HG03060 (cell line): Measurements from ENCODE around the gene PAGR1.

Experiments used
- ATAC-seq: cut with Tn5 transposase; IDR thresholded peaks from one replicate; pipeline ENCODE4 v1.9.1; 2021; ENCODE audit warnings: low read depth, moderate number of reproducible peaks; ENCODE audit not compliant: unreplicated experiment

The PAGR1 gene

DNA sequence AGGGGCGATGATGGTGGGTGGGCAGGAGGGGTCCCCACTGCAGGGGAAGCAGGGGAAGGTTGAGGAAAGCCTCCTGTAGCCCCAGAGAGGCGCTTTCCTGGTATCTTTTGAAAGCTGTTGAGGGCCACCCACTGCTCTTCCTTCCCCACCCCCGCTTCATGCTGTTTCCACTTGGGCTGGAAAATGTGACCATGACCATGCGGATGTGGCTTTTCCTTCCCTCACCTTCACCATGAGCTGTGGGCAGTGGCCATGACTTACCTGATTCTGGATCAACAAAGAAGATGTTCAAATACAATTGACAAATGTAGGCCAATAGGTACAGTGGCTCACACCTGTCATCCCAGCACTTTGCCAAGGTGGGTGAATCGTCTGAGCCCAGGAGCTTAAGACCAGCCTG, 18.1 kb downstream of the PAGR1 start:
- ATAC-seq = no peak

DNA sequence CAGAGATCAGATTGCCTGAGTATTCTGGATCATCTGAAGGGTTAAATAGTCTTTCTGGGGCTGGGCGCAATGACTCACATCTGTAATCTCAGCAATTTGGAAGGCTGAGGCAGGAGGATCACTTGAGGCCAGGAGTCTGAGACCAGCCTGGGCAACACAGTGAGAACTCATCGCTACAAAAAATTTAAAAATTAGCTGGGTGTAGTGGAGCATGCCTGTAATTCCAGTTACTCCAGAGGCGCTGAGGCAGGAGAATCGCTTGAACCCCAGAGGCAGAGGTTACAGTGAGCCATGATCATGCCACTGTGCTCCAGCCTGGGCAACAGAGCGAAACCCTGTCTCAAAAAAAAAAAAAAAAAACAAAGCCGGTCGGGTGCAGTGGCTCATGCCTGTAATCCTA, 20.0 kb downstream of the PAGR1 start:
- ATAC-seq = no peak

DNA sequence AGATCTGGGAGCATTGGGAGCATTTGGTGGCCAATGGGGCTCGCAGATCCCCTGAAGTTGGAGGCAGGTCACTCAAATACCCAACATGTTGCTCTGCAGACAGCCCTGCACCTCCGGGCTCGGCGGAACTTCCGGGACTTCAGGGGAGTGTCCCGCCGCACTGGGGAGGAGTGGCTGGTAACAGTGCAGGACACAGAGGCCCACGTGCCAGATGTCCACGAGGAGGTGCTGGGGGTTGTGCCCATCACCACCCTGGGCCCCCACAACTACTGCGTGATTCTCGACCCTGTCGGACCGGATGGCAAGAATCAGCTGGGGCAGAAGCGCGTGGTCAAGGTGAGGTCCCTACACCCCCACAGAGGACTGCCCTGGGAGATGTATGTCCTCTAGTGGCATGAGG, 20.7 kb downstream of the PAGR1 start:
- ATAC-seq = no peak

DNA sequence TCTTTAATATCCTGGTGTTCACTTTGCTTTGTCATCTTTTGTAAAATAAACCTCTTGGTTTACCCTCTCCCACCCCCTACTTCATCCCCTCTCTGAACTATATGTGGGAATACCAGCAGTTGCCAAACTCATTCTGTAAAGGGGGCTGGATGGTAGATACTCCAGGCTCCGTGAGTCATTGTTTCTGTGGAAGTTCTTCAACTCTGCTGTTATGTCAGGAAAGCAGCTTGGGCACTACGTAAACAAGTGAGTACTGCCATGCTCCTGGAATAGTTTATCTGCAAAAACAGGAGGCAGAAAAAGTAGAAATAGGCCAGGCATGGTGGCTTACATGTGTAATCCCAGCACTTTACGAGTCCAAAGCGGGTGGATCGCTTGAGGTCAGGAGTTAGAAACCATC, 21.9 kb downstream of the PAGR1 start:
- ATAC-seq = no peak

DNA sequence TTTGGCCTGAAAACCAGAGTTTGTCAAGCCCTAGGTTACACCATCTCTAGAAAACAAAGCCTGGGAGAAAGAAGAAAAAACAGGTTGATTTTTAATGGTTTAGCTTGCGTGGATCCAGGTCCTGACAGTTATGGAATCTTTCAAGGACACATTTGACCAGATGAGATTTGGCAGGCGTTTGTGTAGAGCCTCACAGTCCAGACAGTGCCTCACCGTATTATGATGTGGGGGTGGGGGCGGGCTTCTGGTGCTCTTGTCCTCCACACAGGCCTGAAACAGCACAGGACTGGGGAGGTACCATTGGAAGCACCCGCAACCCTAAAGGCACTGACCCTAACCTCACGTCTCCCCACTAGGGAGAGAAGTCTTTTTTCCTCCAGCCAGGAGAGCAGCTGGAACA, 23.9 kb downstream of the PAGR1 start:
- ATAC-seq = no peak

DNA sequence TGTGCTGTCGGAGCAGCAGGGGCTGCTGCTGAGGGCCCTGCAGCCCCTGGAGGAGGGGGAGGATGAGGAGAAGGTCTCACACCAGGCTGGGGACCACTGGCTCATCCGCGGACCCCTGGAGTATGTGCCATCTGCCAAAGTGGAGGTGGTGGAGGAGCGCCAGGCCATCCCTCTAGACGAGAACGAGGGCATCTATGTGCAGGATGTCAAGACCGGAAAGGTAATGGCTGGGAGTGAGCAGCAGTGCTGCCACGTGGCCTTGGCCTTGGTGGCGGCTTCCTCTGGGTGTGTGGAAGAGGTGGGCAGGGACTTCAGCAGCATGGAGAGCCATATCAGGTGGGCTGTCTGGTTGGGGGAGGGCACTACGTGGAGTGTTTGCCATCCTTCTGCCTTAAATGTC, 24.3 kb downstream of the PAGR1 start:
- ATAC-seq = no peak

DNA sequence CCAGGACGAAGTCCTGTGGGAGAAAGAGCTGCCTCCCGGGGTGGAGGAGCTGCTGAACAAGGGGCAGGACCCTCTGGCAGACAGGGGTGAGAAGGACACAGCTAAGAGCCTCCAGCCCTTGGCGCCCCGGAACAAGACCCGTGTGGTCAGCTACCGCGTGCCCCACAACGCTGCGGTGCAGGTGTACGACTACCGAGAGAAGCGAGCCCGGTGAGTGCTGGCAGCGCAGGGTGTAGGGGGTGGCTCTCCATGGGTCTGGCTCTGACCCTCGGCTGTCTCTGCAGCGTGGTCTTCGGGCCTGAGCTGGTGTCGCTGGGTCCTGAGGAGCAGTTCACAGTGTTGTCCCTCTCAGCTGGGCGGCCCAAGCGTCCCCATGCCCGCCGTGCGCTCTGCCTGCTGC, 25.7 kb downstream of the PAGR1 start:
- no peak for ATAC-seq

DNA sequence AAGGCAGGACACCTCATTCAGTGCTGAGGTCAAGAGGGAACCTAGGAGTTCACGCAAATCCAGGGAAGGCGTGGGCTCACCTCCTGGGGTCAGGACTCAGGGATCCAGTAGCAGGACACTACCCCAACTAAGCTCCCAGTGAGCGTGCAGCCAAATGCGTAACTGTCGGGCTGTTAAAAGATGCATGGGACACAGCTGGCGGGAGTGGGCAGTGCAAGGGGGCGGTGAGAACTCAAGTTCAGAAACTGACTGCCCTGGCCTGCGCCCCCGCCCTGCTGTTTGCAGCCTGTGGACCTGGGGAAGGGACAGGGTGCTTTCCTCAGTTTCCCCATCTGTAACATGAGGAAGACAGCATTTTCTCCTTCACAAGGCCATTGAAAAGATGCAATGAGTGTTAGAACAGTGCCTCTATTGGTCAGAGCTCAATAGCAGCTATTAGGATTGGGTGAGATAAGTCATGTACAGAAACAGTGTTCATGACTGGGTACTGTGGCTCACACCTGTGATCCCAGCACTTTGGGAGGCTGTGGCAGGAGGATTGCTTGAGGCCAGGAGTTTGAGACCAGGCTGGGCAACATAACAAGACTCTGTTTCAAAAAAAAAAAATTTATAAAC, 26.9 kb downstream of the PAGR1 start:
- ATAC-seq = no peak

DNA sequence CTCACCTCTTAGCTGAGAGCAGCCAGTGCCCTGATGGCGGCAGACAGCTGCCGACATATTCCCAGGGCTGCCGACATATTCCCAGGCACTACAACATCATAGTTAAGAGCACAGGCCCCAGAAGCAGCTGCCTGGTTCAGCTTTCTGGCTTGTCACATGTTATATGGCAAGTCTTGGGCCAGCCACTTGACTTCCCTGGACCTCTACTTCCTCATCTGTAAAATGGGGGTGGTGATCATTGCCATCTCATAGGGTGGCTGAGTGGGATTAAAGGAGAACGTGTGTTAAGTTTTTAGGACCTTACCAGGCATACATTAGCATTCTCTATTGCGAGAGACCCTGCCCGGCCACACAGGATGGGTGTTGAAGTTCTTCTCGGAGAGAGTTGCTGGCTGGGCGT, 28.0 kb downstream of the PAGR1 start:
- ATAC-seq = no peak

DNA sequence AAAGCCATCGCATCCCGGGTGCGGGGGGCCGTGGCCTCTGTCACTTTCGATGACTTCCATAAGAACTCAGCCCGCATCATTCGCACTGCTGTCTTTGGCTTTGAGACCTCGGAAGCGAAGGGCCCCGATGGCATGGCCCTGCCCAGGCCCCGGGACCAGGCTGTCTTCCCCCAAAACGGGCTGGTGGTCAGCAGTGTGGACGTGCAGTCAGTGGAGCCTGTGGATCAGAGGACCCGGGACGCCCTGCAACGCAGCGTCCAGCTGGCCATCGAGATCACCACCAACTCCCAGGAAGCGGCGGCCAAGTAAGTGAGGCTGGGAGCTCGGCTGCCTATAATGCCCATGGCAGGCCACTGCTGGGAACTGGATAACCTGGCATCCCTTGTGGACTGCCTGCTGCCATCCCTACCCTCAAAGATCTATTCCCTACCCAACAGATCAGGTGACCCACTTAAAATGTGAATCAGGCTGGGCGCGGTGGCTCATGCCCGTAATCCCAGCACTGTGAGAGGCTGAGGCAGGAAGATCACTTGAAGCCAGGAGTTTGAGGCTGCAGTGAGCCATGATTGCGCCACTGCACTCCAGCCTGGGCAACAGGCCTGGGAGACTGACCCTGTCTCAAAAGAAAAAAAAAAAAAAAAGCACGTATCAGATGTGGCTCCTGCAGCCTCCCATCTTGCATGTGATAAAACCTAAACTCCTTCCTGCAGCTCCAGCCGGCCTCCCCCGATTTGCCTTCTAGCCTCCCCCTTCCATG, 28.8 kb downstream of the PAGR1 start:
- no peak for ATAC-seq

DNA sequence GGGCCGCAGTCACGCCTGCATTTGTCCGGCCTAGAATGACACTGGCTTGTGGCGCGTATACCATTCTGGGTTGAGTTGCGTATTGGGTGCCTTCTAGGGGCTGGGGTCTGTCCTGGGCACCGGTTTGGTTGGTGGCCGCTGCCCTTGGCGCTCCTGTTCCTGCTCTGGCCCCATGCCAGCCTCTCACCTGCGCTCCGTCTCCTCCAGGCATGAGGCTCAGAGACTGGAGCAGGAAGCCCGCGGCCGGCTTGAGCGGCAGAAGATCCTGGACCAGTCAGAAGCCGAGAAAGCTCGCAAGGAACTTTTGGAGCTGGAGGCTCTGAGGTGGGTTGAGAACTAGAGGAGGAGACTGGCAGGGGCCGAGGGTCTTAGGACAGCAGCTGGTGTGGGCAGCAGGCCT, 29.7 kb downstream of the PAGR1 start:
- no peak for ATAC-seq

DNA sequence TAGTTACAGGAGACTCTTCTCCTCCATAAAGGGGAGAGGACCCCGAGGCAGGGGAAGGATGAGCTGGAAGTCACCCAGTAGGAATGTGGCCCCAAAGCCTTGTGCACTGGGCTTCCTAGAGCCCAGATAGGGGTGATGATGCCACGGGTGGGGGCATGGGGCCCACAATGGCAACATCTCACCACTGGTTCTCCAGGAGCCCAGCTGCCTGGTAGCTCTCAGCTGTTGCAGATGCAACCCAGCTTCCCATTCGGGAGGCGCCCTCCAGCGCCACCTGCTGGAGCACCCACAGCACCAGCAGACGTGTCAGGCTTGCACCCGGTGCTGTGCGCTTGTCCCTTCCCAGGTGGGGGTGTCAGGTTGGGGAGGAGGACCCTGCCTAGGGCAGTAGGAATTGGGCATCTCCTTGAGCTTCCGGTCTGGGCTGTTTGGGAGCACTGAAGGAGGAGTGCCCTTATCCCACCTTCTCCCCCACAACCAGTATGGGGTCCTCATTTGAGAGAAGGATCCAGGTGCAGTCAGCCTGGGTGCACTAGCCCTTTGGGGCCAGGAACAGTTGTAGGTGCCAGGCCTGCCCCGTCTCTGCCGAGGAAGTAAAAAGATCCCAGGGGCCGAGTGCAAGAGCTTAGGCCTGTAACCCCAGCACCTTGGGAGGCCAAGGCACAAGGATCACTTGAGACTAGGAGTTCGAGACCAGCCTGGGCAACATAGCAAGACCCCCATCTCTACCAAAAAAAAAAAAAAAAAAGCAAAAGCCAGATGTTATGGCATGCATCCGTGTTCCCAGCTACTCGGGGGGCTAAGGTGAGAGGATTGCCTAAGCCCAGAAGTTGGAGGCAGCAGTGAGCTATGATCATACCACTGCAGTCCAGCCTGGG, 32.7 kb downstream of the PAGR1 start:
- no peak for ATAC-seq

DNA sequence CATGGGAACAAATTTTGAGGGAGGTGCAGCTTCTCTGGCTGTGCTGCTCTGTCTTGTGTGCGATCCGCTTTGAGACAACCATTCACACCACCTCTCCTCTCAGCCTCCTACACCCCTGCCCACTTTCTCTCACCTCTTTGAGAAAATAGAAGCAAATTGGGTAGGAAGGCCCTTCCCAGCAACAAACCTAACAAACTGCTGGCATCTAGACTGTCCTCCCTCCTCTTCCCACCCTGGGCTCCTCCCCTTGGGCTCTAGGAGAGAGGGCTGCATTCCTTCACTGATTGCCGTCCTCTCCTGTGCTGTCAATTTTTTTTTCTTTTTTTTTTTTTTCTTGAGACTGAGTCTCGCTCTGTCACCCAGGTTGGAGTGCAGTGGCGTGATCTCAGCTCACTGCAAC, 33.6 kb downstream of the PAGR1 start:
- ATAC-seq = no peak

DNA sequence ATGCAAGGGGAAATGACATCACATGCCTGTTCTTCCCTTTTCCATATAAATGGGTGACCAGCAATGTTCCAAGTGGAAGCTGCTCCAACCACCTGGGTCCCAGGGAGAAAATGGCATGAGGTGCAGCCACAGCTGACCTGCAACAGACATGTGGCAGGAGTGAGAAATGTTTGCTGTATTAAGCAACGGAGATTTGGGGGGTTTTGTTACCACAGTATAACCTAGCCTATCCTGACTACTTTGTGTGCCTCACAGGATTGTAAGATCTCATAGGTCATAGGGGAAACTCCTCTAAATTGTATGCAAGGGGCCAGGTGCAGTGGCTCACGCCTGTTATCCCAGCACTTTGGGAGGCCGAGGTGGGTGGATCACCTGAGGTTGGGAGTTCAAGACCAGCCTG, 35.0 kb downstream of the PAGR1 start:
- no peak for ATAC-seq

DNA sequence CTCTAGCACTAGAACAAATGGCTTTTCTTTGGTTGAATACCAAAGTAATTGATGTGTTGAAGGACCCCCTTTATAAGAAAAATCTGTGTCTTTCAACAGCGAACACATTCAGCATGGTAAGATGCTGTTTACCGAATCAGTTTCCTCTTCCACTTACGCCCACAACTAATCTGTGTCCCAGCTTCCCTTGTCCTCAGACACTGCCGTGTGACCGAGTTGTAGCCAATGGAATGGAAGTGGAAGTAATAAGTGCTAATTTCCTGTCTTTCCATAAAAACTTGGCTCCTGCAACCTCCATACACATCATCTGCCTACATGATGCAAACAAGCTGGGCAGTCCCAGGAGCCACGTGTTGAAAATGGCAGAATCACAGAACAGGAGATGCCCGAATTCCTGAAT, 36.7 kb downstream of the PAGR1 start:
- no peak for ATAC-seq

DNA sequence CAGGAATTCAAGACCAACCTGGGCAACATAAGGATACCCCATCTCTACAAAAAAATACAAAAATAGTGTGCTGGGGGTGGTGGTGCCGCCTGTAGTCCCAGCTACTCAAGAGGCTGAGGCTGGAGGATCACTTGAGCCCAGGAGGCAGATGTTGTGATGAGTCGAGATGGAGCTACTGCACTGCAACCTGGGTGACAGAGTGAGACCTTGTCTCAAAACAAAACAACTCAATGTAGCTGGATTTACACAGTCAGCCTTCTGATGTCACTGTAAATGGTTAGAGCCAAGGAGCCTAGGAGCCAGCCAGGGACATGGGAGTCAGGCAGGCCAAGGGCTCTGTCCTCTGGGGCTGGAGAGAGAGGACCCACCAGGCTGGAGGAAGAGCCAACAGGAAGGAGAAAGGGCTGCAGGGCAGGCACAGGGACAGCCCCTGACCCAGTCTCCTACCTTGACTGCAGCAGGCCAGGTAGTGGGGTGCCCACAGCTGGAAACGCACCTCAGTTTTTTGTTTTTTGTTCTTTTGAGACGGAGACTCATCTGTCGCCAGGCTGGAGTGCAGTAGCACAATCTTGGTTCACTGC, 38.7 kb downstream of the PAGR1 start:
- no peak for ATAC-seq

DNA sequence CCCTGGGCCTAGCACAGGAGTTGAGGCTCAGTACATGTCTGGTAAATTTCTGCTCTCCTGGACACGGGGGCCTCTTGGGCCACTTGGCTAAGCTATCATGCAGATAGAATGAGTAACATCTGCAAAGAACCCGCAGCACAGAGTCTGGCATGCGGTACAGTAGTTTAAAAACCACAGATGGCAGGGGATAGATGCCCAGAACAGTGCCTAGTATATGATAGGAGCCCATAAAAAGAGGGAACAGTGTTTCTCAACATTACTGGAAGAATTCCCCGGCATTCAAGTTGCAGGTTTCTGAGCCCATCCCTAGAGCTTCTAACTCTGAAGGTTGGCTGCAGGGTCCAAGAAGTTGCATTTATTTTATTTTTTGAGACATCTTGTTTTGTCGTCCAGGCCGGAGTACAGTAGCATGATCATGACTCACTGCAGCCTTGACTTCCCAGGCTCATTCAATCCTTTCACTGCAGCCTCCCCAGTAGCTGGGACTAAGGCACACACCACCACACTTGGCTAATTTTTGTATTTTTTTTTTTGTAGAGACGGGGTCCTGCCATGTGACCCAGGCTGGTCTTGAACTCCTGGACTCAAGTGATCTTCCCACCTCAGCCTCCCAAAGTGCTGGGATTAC, 41.3 kb downstream of the PAGR1 start:
- no peak for ATAC-seq

DNA sequence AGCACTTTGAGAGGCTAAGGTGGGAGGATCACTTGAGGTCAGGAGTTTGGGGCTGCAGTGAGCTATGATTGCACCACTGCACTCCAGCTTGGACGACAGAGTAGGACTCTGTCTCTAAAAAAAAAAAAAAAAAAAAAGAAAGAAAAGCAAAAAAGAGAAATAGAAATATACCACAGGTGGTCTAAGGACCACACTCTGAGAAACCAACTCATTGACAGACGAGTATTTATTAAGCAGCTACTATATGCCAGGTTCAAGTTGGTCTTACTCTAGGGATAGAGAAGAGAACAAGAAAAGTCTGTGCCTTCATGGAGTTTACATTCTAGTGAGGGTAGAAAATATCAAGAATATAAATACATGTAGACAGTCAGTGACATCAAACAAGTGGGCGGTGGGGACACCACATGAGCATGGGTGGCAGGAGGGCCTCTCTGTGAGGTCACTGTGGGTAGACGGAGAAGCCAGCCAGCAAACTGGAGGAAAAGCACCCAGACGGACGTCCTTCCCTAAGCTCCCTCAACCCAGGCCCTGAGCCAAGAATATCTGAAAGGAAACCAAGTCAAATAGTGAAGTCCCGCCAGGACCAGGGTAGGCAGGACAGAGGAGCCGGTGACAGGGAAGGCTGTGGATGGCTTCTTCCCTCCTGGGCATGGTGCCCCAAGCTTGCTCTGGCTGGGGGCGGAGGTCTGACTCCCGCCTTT, 42.3 kb downstream of the PAGR1 start:
- ATAC-seq = no peak

DNA sequence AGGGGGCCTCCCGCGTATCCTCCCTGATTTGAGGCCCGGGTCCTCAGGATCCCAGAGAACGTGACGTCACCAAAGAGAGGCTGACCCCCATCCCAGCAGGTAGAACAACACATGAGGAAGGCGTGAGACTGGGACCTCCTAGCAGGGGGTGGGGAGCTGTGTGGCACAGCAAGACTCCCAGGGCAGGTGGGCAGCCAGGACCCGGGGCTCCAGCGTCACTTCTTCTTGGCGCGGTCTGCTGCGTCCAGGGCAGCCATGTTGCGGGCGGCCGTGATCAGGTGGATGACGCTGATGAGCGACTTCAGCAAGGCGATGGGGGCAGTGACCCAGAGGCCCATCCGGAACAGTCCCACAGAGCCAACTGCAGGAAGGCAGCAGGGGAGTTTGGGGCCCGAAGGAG, 43.0 kb downstream of the PAGR1 start:
- no peak for ATAC-seq

DNA sequence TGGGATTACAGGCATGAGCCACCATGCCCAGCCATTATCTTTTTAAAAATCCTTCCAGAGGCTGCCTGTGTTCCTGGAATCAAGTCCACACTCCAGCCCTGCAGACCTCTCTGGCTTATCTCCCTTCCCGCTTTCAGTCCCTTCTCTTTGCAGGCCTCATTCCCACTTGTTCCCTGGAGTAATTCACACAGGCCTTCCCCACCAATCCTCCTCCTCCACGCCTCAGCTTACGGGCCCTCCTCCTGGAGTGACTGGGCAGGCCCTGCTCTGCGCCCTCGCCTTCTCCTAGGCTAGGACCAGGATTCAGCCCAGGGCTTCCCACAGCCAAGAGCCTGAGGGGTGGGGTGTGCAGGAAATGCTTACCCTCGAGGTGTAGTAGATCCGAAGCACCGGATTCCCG, 44.3 kb downstream of the PAGR1 start:
- no peak for ATAC-seq
